ENCODE results near the gene TMIE.

TMIE gene

GRCh38 chr3:46710229-46710628 is 9.0 kb downstream of the TMIE start:
- Histone ChIP-seq H3K36me3 (no peaks in the 10 kb centered on the region), H3K27ac (peak overlapping the region; percentile 63), H3K27me3 (ENCODE audit: insufficient read depth, low read depth, severe bottlenecking) (no peaks in the 10 kb centered on the region), H3K4me3 (ENCODE audit: low read depth, low read length) (no peak overlapping the region), H3K9me3 (ENCODE audit: severe bottlenecking) (no peaks in the 10 kb centered on the region)
- TF ChIP-seq CTCF (IDR thresholded peaks at IDR 0.05; ENCODE audit: low read depth, low read length) = no peak
- no peak for DNase-seq

GRCh38 chr3:46710671-46711295 is 9.6 kb downstream of the TMIE start:
- no peaks in the 10 kb centered on the region for H3K27me3 ChIP-seq (ENCODE audit: insufficient read depth, low read depth, severe bottlenecking)
- H3K27ac ChIP-seq = peak overlapping the region; percentile 63
- H3K9me3 ChIP-seq (ENCODE audit: severe bottlenecking) = no peaks in the 10 kb centered on the region
- DNase-seq = peak; percentile 51
- H3K4me3 ChIP-seq (ENCODE audit: low read depth, low read length) = no peak overlapping the region
- H3K36me3 ChIP-seq = no peaks in the 10 kb centered on the region
- no peak for TF ChIP-seq CTCF (IDR thresholded peaks at IDR 0.05; ENCODE audit: low read depth, low read length)

- no peak overlapping the region for H3K4me3 ChIP-seq (ENCODE audit: low read depth, low read length)
- H3K9me3 ChIP-seq (ENCODE audit: severe bottlenecking) = no peaks in the 10 kb centered on the region
- no peak for TF ChIP-seq CTCF (IDR thresholded peaks at IDR 0.05; ENCODE audit: low read depth, low read length)
- H3K36me3 ChIP-seq = no peaks in the 10 kb centered on the region
- no peaks in the 10 kb centered on the region for H3K27me3 ChIP-seq (ENCODE audit: insufficient read depth, low read depth, severe bottlenecking)
- DNase-seq = no peak
- H3K27ac ChIP-seq = no peak overlapping the region
Observed at GRCh38 chr3:46711305-46711704, 10.1 kb downstream of the TMIE start.

GRCh38 chr3:46711760-46712159 is 10.6 kb downstream of the TMIE start:
- no peak overlapping the region for H3K27ac ChIP-seq
- no peak overlapping the region for H3K4me3 ChIP-seq (ENCODE audit: low read depth, low read length)
- no peaks in the 10 kb centered on the region for H3K27me3 ChIP-seq (ENCODE audit: insufficient read depth, low read depth, severe bottlenecking)
- no peak for DNase-seq
- no peaks in the 10 kb centered on the region for H3K36me3 ChIP-seq
- H3K9me3 ChIP-seq (ENCODE audit: severe bottlenecking) = no peaks in the 10 kb centered on the region
- no peak for TF ChIP-seq CTCF (IDR thresholded peaks at IDR 0.05; ENCODE audit: low read depth, low read length)

GRCh38 chr3:46712191-46713049 is 11.2 kb downstream of the TMIE start:
- Histone ChIP-seq H3K9me3 (ENCODE audit: severe bottlenecking) (no peaks in the 10 kb centered on the region), H3K27me3 (ENCODE audit: insufficient read depth, low read depth, severe bottlenecking) (no peaks in the 10 kb centered on the region), H3K36me3 (no peaks in the 10 kb centered on the region), H3K4me3 (ENCODE audit: low read depth, low read length) (no peak overlapping the region), H3K27ac (no peak overlapping the region)
- TF ChIP-seq CTCF (IDR thresholded peaks at IDR 0.05; ENCODE audit: low read depth, low read length) = no peak
- DNase-seq = no peak
